HG03039 (cell line): ENCODE measurements around the gene FUT7.

Experiments used
- ATAC-seq: cut with Tn5 transposase; IDR thresholded peaks from one replicate; pipeline ENCODE4 v1.9.1; 2021; ENCODE audit warnings: mild to moderate bottlenecking, moderate library complexity; ENCODE audit not compliant: unreplicated experiment

The FUT7 gene

DNA sequence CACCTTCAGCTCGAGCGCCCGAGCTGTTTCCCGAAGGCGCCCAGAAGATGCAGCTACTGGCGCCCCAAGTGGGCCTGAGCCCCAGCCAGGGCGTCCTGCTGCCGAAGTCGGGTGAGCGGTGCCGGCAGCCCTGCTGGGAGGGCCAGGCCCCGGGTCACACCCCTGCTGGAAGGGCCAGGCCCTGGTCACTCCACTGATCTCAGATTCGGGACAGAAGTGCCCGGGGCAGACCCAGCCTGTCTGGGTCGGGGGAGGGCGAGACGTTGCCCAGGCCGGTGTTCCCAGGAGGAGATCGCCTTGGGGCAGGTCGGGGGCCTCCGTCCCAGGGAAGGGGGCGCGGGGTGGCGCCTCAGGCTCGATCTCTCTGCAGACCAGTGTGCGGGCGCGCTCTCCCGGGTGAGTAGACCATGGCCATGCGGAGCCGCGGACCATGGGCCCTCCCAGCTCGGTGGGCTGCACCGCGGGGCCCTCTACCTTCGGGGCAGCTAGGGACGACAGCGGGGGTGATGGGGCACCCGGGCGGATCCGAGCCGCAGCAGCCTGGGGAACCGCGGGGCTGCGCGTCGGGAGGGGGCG lies 46.8 kb downstream of the FUT7 start:
- ATAC-seq: no peak

DNA sequence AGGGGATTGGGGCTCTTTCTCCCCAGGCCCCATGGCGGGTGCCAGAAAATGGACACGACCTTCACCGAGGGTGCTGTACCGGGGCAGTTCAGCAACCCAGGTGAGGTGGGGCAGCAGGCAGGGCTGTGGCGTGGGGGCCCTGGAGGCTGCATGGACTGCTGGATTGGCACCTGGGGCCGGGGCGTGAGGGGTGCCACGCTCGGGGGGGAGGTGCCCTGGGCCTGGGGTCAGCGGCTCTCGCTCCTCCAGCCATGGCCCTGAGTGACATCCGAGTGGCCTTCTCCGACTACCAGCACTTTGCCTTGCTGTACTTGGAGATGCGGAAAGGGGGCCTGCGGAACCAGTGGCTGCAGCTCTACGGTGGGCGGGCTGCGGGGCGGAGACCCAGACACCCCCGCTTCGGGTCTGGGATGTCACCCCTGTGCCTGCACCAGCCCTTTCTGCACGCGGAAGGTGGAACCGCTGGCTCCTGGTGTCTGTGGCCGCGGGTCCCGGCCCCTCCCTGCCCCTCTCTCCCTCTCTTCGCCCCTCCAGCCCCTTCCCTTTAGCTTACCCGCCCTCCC lies 47.3 kb downstream of the FUT7 start:
- no peak for ATAC-seq

DNA sequence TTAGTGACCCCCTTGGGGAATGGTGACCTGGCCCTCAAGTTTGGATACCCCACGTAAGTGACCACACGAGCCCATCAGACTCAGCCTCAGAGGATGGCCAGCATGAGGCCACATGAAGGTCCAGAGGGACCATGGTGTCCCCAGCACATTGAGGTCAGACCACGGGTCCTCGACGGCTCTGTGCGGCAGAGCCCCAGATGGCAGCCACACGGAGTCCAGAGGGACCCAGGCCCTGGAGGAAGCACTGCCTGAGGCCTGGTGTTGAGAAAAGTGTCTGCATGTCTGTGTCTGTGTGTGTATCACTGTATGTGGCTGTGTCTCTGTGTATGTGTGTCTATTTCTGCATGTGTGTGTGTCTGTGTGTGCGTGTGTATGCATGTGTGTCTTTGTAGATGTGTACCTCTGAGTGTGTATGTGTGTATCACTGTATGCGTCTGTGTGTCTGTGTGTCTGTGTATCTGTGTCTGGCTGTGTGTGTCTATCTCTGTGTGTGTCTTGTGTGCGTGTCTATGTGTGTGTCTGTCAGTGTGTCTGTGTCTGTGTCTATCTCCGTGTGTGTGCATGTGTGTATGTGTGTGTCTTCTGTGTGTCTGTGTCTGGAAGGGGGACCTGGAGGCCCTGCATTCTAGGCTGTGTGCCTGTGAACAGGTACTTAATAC lies 48.1 kb downstream of the FUT7 start:
- no peak for ATAC-seq

DNA sequence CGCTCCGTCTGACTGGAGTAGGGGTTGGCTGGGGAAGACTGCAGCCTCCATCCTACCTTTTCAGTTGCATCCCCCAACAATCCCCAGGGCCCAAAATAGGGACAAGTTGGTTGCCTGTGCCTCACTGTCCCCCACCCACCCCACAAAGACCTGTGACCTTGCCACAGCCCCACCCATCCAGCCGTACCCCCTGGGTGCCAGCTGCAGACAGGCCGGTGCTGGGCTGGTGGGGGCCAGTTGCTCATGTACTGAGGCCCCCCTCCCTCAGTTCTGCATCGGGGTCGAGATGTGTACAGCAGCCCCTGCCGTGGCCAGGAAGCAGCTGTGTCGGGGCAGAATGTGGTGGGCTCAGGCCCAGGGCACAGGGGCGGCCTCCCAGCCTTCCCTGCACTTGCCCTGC lies 48.7 kb downstream of the FUT7 start:
- ATAC-seq: no peak

DNA sequence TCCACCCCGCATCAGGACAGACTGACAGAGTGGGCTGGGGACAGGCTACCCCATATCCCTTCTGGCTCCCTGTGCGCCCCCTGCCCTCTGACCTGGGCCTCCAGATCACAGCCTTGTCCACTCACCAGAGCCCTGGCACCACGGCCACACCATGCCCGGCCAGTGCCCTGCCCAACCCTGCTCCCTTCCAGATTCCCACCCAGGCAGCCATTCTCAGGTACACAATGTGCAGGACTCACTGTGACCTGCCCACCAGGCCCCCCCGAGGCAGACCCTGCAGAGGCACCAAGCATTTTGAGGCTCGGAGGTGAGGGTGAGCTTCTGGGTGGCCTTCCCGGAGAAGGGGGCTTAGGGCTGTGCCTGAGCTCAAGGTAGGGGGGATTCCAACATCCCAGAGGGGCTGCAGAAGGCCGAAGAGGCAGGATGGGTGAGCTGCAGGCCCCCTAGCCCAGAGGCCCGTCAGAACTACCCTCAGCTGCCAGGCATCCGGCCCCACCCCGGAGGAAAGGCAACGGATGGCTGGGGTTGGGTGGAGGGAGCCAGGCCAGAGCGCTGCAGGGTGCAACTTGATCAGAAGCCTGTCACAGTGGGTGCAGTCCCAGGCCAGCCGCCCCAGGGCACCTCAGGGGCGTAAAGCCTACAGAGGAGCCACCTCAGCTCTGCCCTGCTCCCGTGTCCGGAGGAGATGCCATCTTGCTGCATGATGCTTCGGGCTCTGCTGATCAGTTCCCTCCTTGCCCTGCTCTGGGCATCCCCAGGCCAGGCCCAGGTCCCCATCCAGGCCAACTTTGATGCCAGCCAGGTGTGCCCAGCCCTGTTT lies 49.4 kb downstream of the FUT7 start, which contains the start of gene LCNL1:
TSS of gene LCNL1 (plus strand) at position 762 of the 820 bp plus-strand sequence. CDS start 594 bp downstream, outside the sequence.
- no peak for ATAC-seq

DNA sequence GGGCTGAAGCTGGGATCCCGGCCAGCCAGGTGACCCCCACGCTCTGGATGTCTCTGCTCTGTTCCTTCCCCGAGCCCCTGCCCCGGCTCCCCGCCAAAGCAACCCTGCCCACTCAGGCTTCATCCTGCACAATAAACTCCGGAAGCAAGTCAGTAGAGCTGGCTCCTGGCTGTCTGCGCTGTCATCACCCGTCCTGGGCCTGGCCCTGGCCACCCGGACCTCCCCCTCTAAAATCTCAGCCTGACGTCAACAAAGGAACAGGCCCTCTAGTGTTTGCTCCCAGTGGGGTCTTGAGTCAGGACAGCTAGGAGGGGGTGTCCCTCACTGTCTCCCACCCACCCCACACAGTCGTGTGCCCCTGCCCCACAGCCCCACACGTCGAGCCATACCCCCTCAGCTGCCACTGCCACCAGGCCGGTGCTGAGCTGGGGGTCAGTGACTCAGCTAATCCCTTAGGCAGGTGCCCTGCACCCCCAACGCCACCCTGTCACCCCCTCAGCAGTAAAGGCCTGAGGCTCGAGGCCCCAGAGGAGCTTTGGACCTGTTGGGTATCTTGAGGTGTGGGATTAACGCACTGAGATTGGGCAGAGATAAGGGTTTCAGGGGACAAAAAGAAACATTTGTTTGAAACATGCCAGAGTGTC lies 50.2 kb downstream of the FUT7 start:
- ATAC-seq: no peak

DNA sequence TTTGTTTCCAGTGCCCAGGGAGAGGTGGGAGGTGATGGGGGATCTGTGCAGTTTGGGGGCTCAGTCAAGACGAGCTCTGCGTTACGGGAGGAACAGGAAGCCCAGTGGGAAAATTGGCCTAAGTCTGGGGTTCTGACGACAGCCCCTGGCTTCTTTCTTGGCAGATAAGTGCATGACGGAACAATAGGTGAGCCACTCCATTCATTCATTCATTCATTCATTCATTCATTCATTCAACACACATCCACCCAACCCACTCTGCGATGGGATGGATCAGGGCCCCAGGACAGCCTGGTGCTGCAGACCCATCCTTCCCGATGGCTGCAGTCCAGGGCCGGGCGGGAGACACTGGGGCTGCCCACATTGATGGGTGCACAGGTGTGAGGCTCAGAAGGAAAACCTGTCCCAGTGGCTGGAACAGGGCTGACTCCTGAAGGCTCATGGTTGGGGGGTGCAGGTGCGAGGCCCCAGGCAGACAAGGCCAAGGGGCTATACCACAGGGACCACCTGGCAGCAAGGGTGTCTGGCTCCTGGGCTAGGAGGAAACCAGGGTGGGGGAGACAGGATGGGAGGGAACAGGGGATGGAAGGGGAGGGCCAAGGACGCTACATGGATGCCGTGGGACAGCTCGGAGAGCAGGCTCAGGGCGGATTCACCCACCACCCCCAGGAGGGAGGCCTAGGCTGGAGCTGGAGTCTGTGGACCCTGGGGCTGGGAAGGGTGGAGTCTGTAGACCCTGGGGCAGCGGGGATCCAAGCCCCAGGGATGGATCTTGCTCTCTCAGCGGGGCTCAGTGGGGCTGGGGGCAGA lies 51.0 kb downstream of the FUT7 start:
- no peak for ATAC-seq
